H9 (cell line): ENCODE results near the gene SLC47A1. TPM values are rescaled to one million over a fixed set of nuclear protein-coding genes. Genes with fewer than 3 reads are reported as not detected.

ENCODE experiments used
- DNase-seq: peaks from one replicate; pipeline ENCODE4 v3.0.0-alpha.2; 2017
- H2AFZ ChIP-seq: one replicate; pipeline ENCODE4 v1.6.1; 2013; ENCODE audit warnings: mild to moderate bottlenecking, low read length, control low read depth, moderate library complexity
- H2AK5ac ChIP-seq: 2 replicates; pipeline ENCODE4 v1.6.1; 2013; ENCODE audit warnings: low read length, control low read depth, mixed read lengths; ENCODE audit not compliant: insufficient read length
- H2BK120ac ChIP-seq: one replicate; pipeline ENCODE4 v1.6.1; 2013; ENCODE audit warnings: low read depth, mild to moderate bottlenecking, low read length, control low read depth, inconsistent platforms; ENCODE audit not compliant: poor library complexity, severe bottlenecking
- H2BK12ac ChIP-seq: 2 replicates; pipeline ENCODE4 v1.6.1; 2013; ENCODE audit warnings: low read length, control low read depth, mixed read lengths, low read depth; ENCODE audit not compliant: insufficient read length
- H2BK15ac ChIP-seq: 2 replicates; pipeline ENCODE4 v1.6.1; 2013; ENCODE audit warnings: low read depth, low read length, control low read depth
- H2BK20ac ChIP-seq: one replicate; pipeline ENCODE4 v1.6.1; 2013; ENCODE audit warnings: low read depth, mild to moderate bottlenecking, low read length, control low read depth, inconsistent platforms; ENCODE audit not compliant: poor library complexity, severe bottlenecking
- H2BK5ac ChIP-seq: 2 replicates; pipeline ENCODE4 v1.6.1; 2013; ENCODE audit warnings: low read length, control low read depth, mixed read lengths; ENCODE audit not compliant: insufficient read length
- H3K14ac ChIP-seq: 2 replicates; pipeline ENCODE4 v1.6.1; 2013; ENCODE audit warnings: low read length, control low read depth; ENCODE audit not compliant: insufficient read depth
- H3K18ac ChIP-seq: 2 replicates; pipeline ENCODE4 v1.6.1; 2013; ENCODE audit warnings: low read depth, mild to moderate bottlenecking, mixed read lengths, low read length, control low read depth; ENCODE audit not compliant: insufficient read length
- H3K23ac ChIP-seq: 2 replicates; pipeline ENCODE4 v1.6.1; 2013; ENCODE audit warnings: low read length, control low read depth, mixed read lengths, low read depth; ENCODE audit not compliant: insufficient read length
- H3K23me2 ChIP-seq: 2 replicates; pipeline ENCODE4 v1.6.1; 2013; ENCODE audit warnings: low read depth, mild to moderate bottlenecking, mixed read lengths, low read length, control low read depth; ENCODE audit not compliant: insufficient read length, poor library complexity, severe bottlenecking
- H3K27ac ChIP-seq: 2 replicates; pipeline ENCODE4 v1.5.1; 2013; ENCODE audit warnings: low read length, control low read depth, mixed read lengths, low read depth; ENCODE audit not compliant: insufficient read length
- H3K27me3 ChIP-seq: 2 replicates; pipeline ENCODE4 v1.6.1; 2013; ENCODE audit warnings: low read length, control low read depth, inconsistent platforms; ENCODE audit not compliant: insufficient read depth
- H3K4ac ChIP-seq: 2 replicates; pipeline ENCODE4 v1.6.1; 2013; ENCODE audit warnings: low read depth, mild to moderate bottlenecking, control low read depth, inconsistent platforms, low read length, moderate library complexity
- H3K4me1 ChIP-seq: 2 replicates; pipeline ENCODE4 v1.6.1; 2013; ENCODE audit warnings: low read length, control low read depth, inconsistent platforms; ENCODE audit not compliant: insufficient read depth
- H3K4me2 ChIP-seq: 2 replicates; pipeline ENCODE4 v1.6.1; 2013; ENCODE audit warnings: low read length, control low read depth, mixed read lengths; ENCODE audit not compliant: insufficient read length, insufficient read depth
- H3K56ac ChIP-seq: 2 replicates; pipeline ENCODE4 v1.6.1; 2013; ENCODE audit warnings: low read depth, mild to moderate bottlenecking, mixed read lengths, low read length, control low read depth; ENCODE audit not compliant: insufficient read length
- H3K79me1 ChIP-seq: 2 replicates; pipeline ENCODE4 v1.6.1; 2013; ENCODE audit warnings: low read depth, mild to moderate bottlenecking, moderate library complexity, low read length, control low read depth, inconsistent platforms; ENCODE audit not compliant: insufficient read depth, poor library complexity, severe bottlenecking
- H3K79me2 ChIP-seq: 2 replicates; pipeline ENCODE4 v1.6.1; 2013; ENCODE audit warnings: low read length, control low read depth, inconsistent platforms; ENCODE audit not compliant: insufficient read depth
- H3K9ac ChIP-seq: 2 replicates; pipeline ENCODE4 v1.6.1; 2013; ENCODE audit warnings: low read length, control low read depth, mixed read lengths; ENCODE audit not compliant: insufficient read length; ENCODE audit errors: extremely low read depth
- H3K9me3 ChIP-seq: one replicate; pipeline ENCODE4 v1.6.1; 2013; ENCODE audit warnings: low read depth, low read length, inconsistent platforms; ENCODE audit not compliant: control insufficient read depth
- H3T11ph ChIP-seq: one replicate; pipeline ENCODE4 v1.6.1; 2013; ENCODE audit warnings: mild to moderate bottlenecking, low read length, control low read depth, inconsistent platforms
- H4K20me1 ChIP-seq: one replicate; pipeline ENCODE4 v1.6.1; 2013; ENCODE audit not compliant: control insufficient read depth, insufficient read length, insufficient read depth
- H4K5ac ChIP-seq: 2 replicates; pipeline ENCODE4 v1.6.1; 2013; ENCODE audit warnings: low read depth, mild to moderate bottlenecking, mixed read lengths, low read length, control low read depth; ENCODE audit not compliant: insufficient read length
- H4K8ac ChIP-seq: replicated peaks from 2 replicates; pipeline ENCODE4 v1.6.1; 2013; ENCODE audit warnings: low read length, control low read depth, mixed read lengths, low read depth; ENCODE audit not compliant: insufficient read length
- H4K91ac ChIP-seq: 2 replicates; pipeline ENCODE4 v1.6.1; 2013; ENCODE audit warnings: low read depth, mild to moderate bottlenecking, moderate library complexity, mixed read lengths, low read length, control low read depth; ENCODE audit not compliant: insufficient read length
- H3K27ac Mint-ChIP-seq, 3 experiments: 2 replicates in 2 of 3; 3 replicates in 1 of 3; pipeline ENCODE4 v1.8.0; 2020 to 2021; ENCODE audit warnings: mixed read lengths in 3 of 3, mild to moderate bottlenecking in 1 of 3, moderate library complexity in 1 of 3
- H3K27me3 Mint-ChIP-seq: 2 replicates; pipeline ENCODE4 v1.8.0; 2021; ENCODE audit warnings: low read depth, mild to moderate bottlenecking, moderate library complexity, mixed read lengths
- H3K36me3 Mint-ChIP-seq, 3 experiments: 2 replicates in 2 of 3; 3 replicates in 1 of 3; pipeline ENCODE4 v1.8.0; 2020 to 2021; ENCODE audit warnings: low read depth in 3 of 3, mixed read lengths in 3 of 3; ENCODE audit not compliant: insufficient read depth in 1 of 3
- H3K4me1 Mint-ChIP-seq, 2 experiments: 2 replicates each; pipeline ENCODE4 v1.8.0; 2020; ENCODE audit warnings: mixed read lengths in 2 of 2
- H3K4me3 Mint-ChIP-seq, 2 experiments: 2 replicates in 1 of 2; 3 replicates in 1 of 2; pipeline ENCODE4 v1.8.0; 2020 to 2021; ENCODE audit warnings: mild to moderate bottlenecking in 2 of 2, mixed read lengths in 2 of 2, moderate library complexity in 1 of 2
- H3K9me3 Mint-ChIP-seq, 2 experiments: 2 replicates in 1 of 2; 3 replicates in 1 of 2; pipeline ENCODE4 v1.8.0; 2020; ENCODE audit warnings: mild to moderate bottlenecking in 2 of 2, mixed read lengths in 2 of 2, moderate library complexity in 1 of 2
- WGBS: extraction: QIAGEN DNeasy Blood & Tissue Kit; methylation state at CpG from one replicate; pipeline ENCODE4 v1.1.7; 2013; ENCODE audit warnings: missing lambda C conversion rate, low lambda C conversion rate, mixed read lengths; ENCODE audit not compliant: insufficient read length; ENCODE audit errors: extremely low coverage; 5-methylcytosine and 5-hydroxymethylcytosine counted together
- total RNA-seq: library from RNA; stranded (reverse); gene quantifications from 2 replicates; pipeline ENCODE4 v1.2.1, GENCODE V29; 2021
- TF ChIP-seq, protein P1 (sequence below): fragments of 200-600 bp; sonication (generic); conservative IDR thresholded peaks from 3 replicates; pipeline ENCODE4 v1.8.0; 2021; ENCODE audit warnings: antibody characterized with exemption, mild to moderate bottlenecking

Gene SLC47A1
- total RNA-seq, 1 experiment from 2014 or later = 4.0 TPM

DNA sequence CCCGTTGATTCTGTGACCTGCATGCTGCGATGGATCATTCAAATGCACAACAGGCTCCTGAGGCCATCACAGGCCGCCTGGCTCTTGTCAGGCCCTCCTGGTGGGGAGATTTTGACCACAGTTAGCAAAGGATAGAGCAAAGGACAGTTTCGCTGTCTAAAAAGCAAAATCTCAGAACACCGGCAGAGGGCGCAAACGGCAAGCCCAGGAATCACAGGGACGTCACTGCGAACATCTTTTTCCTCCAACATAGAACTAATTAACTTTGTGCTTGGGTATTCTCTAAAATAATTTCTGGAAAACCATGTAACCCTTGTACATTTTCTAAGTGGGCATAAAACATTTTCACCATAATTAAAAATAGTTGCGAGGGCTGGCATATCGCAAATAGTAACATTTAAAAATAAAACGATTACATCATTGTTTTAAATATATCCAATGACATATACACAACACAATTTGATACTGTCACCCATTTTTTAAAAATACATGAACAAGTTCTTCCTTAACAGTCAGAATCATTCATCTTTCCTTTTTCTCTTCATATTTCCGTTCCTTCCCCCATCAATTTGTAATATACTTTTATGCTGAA lies 19.7 kb upstream of the SLC47A1 start:
- Histone ChIP-seq H3K9me3 (no peaks in the 10 kb centered on the region), H3K23me2 (no peaks in the 10 kb centered on the region), H2AFZ (no peak overlapping the region), H4K5ac (no peak overlapping the region), H3K4me1 (no peaks in the 10 kb centered on the region), H3K27ac (no peak overlapping the region), H3K18ac (no peak overlapping the region), H3T11ph (no peak overlapping the region), H3K14ac (no peak overlapping the region), H3K56ac (no peak overlapping the region), H3K23ac (no peak overlapping the region), H3K4me2 (no peak overlapping the region), H4K20me1 (no peaks in the 10 kb centered on the region), H3K9ac (no peak overlapping the region), H3K79me1 (no peaks in the 10 kb centered on the region), H3K79me2 (no peaks in the 10 kb centered on the region), H3K27me3 (no peaks in the 10 kb centered on the region), H2BK5ac (no peak overlapping the region), H3K4ac (no peak overlapping the region), H2BK15ac (no peak overlapping the region), H4K91ac (no peak overlapping the region), H2AK5ac (no peak overlapping the region), H2BK120ac (no peak overlapping the region), H4K8ac (no peak overlapping the region), H2BK12ac (no peak overlapping the region), H2BK20ac (no peak overlapping the region)
- Mint-ChIP-seq H3K27ac (0 out of 7 replicates have a peak overlapping the region, but pooled peaks of 1 of the 3 experiments have one; percentile 56), H3K36me3 (no peaks in the 10 kb centered on the region), H3K9me3 (no peaks in the 10 kb centered on the region; a peak in 1 of 5 replicates), H3K4me1 (peaks cover 13 to 14% of the 10 kb centered on the region in 2 experiments), H3K27me3 (no peaks in the 10 kb centered on the region), H3K4me3 (no peak overlapping the region)
- 100% methylated on average over 1 of the region's 13 CpGs for WGBS
- TF ChIP-seq, protein P1, sequence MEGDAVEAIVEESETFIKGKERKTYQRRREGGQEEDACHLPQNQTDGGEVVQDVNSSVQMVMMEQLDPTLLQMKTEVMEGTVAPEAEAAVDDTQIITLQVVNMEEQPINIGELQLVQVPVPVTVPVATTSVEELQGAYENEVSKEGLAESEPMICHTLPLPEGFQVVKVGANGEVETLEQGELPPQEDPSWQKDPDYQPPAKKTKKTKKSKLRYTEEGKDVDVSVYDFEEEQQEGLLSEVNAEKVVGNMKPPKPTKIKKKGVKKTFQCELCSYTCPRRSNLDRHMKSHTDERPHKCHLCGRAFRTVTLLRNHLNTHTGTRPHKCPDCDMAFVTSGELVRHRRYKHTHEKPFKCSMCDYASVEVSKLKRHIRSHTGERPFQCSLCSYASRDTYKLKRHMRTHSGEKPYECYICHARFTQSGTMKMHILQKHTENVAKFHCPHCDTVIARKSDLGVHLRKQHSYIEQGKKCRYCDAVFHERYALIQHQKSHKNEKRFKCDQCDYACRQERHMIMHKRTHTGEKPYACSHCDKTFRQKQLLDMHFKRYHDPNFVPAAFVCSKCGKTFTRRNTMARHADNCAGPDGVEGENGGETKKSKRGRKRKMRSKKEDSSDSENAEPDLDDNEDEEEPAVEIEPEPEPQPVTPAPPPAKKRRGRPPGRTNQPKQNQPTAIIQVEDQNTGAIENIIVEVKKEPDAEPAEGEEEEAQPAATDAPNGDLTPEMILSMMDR = peak; percentile 95
- DNase-seq = peak; percentile 85
